ENCODE results near the gene CEMIP2. TPM values are rescaled to one million over a fixed set of nuclear protein-coding genes. Genes with fewer than 3 reads are reported as not detected.

CEMIP2 gene
- total RNA-seq, 1 experiment from 2014 or later: 100 TPM

- DNase-seq (ENCODE audit: low read depth, low spot score): no peak
- in situ Hi-C loops (cut with HindIII; ENCODE audit: low pct_unique_long_range_greater_than_20kb, low sequenced_read_pairs): no loop called here
Observed at GRCh38 chr9:71734950-71735349, 33.4 kb downstream of the CEMIP2 start.

GRCh38 chr9:71733176-71733575 is 35.1 kb downstream of the CEMIP2 start:
- in situ Hi-C loops (cut with HindIII; ENCODE audit: low pct_unique_long_range_greater_than_20kb, low sequenced_read_pairs): no loop called here
- no peak for DNase-seq (ENCODE audit: low read depth, low spot score)

- peak; percentile 50 for DNase-seq (ENCODE audit: low read depth, low spot score)
- in situ Hi-C loops (cut with HindIII; ENCODE audit: low pct_unique_long_range_greater_than_20kb, low sequenced_read_pairs): no loop called here
Observed at GRCh38 chr9:71729816-71730526, 38.3 kb downstream of the CEMIP2 start.

- DNase-seq (ENCODE audit: low read depth, low spot score): no peak
- in situ Hi-C loops (cut with HindIII; ENCODE audit: low pct_unique_long_range_greater_than_20kb, low sequenced_read_pairs): no loop called here
Observed at GRCh38 chr9:71726723-71727122, 41.6 kb downstream of the CEMIP2 start.

- in situ Hi-C loops (cut with HindIII; ENCODE audit: low pct_unique_long_range_greater_than_20kb, low sequenced_read_pairs): no loop called here
- peak; percentile 97 for DNase-seq (ENCODE audit: low read depth, low spot score)
Observed at GRCh38 chr9:71725590-71726338, 42.5 kb downstream of the CEMIP2 start.

- in situ Hi-C loops (cut with HindIII; ENCODE audit: low pct_unique_long_range_greater_than_20kb, low sequenced_read_pairs): no loop called here
- no peak for DNase-seq (ENCODE audit: low read depth, low spot score)
Observed at GRCh38 chr9:71721855-71722254, 46.5 kb downstream of the CEMIP2 start.

GRCh38 chr9:71719562-71719961 is 48.8 kb downstream of the CEMIP2 start:
- DNase-seq (ENCODE audit: low read depth, low spot score): no peak
- in situ Hi-C loops (cut with HindIII; ENCODE audit: low pct_unique_long_range_greater_than_20kb, low sequenced_read_pairs): no loop called here

- in situ Hi-C loops (cut with HindIII; ENCODE audit: low pct_unique_long_range_greater_than_20kb, low sequenced_read_pairs): no loop called here
- no peak for DNase-seq (ENCODE audit: low read depth, low spot score)
Observed at GRCh38 chr9:71719088-71719487, 49.2 kb downstream of the CEMIP2 start.

GRCh38 chr9:71716138-71716909 is 52.0 kb downstream of the CEMIP2 start:
- in situ Hi-C loops (cut with HindIII; ENCODE audit: low pct_unique_long_range_greater_than_20kb, low sequenced_read_pairs): no loop called here
- peak; percentile 32 for DNase-seq (ENCODE audit: low read depth, low spot score)

GRCh38 chr9:71710856-71711255 is 57.5 kb downstream of the CEMIP2 start:
- in situ Hi-C loops (cut with HindIII; ENCODE audit: low pct_unique_long_range_greater_than_20kb, low sequenced_read_pairs): no loop called here
- no peak for DNase-seq (ENCODE audit: low read depth, low spot score)

GRCh38 chr9:71710201-71710600 is 58.1 kb downstream of the CEMIP2 start:
- in situ Hi-C loops (cut with HindIII; ENCODE audit: low pct_unique_long_range_greater_than_20kb, low sequenced_read_pairs): no loop called here
- no peak for DNase-seq (ENCODE audit: low read depth, low spot score)

GRCh38 chr9:71709384-71709783 is 58.9 kb downstream of the CEMIP2 start:
- DNase-seq (ENCODE audit: low read depth, low spot score): no peak
- in situ Hi-C loops (cut with HindIII; ENCODE audit: low pct_unique_long_range_greater_than_20kb, low sequenced_read_pairs): no loop called here

- no peak for DNase-seq (ENCODE audit: low read depth, low spot score)
- in situ Hi-C loops (cut with HindIII; ENCODE audit: low pct_unique_long_range_greater_than_20kb, low sequenced_read_pairs): no loop called here
Observed at GRCh38 chr9:71706176-71706575, 62.1 kb downstream of the CEMIP2 start.

- no peak for DNase-seq (ENCODE audit: low read depth, low spot score)
- in situ Hi-C loops (cut with HindIII; ENCODE audit: low pct_unique_long_range_greater_than_20kb, low sequenced_read_pairs): no loop called here
Observed at GRCh38 chr9:71704796-71705195, 63.5 kb downstream of the CEMIP2 start.

- DNase-seq (ENCODE audit: low read depth, low spot score): no peak
- in situ Hi-C loops (cut with HindIII; ENCODE audit: low pct_unique_long_range_greater_than_20kb, low sequenced_read_pairs): no loop called here
Observed at GRCh38 chr9:71703172-71703872, 65.0 kb downstream of the CEMIP2 start.

GRCh38 chr9:71697882-71698281 is 70.4 kb downstream of the CEMIP2 start:
- in situ Hi-C loops (cut with HindIII; ENCODE audit: low pct_unique_long_range_greater_than_20kb, low sequenced_read_pairs): loop anchor here (25.0 kb wide), 1 partner anchor 411 kb away; no protein-coding TSS in a partner anchor
- no peak for DNase-seq (ENCODE audit: low read depth, low spot score)

- in situ Hi-C loops (cut with HindIII; ENCODE audit: low pct_unique_long_range_greater_than_20kb, low sequenced_read_pairs): loop anchor here (25.0 kb wide), 1 partner anchor 407 kb away; no protein-coding TSS in a partner anchor
Observed at GRCh38 chr9:71694332-71694731, 74.0 kb downstream of the CEMIP2 start.

GRCh38 chr9:71693607-71694006 is 74.7 kb downstream of the CEMIP2 start:
- in situ Hi-C loops (cut with HindIII; ENCODE audit: low pct_unique_long_range_greater_than_20kb, low sequenced_read_pairs): loop anchor here (25.0 kb wide), 1 partner anchor 406 kb away; no protein-coding TSS in a partner anchor
- DNase-seq (ENCODE audit: low read depth, low spot score): no peak

More at GRCh38 chr9:71694332-71694731, 74.0 kb downstream of the CEMIP2 start:
- no peak for DNase-seq (ENCODE audit: low read depth, low spot score)
